ENCODE measurements around the gene AOPEP. TPM values are rescaled to one million over a fixed set of nuclear protein-coding genes. Genes with fewer than 3 reads are reported as not detected.
A peak's percentile ranks its signal among the peaks of the same experiment; 100 is the strongest.

The AOPEP gene
- total RNA-seq, 1 experiment from 2014 or later: 32.4 TPM

DNA sequence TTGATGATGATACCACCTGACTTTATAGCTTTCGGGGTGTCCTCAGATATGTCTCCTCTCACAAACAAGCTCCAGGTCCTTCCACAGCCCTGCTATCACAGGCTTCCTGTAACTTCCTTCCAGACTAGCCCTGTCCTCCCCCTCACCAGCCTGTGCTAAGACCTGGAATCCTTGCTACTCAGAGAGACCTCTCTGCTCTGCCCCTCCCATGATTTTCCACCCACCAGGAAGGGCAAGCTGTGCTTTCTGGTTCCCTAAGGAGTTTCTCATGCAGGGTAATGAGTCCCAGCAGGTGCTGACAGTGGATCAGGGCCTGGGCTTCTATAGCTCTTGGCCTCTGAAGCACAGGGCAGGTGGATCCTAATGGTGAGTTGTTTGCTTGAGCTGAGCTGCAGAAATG is 86.9 kb downstream of the AOPEP start:
- intact Hi-C loops (cut with micrococcal nuclease): no loop called here
- Mint-ChIP-seq H3K9me3 (ENCODE audit: unreplicated experiment) (no peaks in the 10 kb centered on the region), H3K36me3 (ENCODE audit: insufficient read depth, unreplicated experiment) (peaks cover 5% of the 10 kb centered on the region), H3K27ac (ENCODE audit: low read depth, unreplicated experiment) (no peak overlapping the region), H3K27me3 (ENCODE audit: insufficient read depth, unreplicated experiment) (no peaks in the 10 kb centered on the region), H3K4me3 (ENCODE audit: unreplicated experiment) (no peak overlapping the region), H3K4me1 (ENCODE audit: insufficient read depth, unreplicated experiment) (peaks cover 26% of the 10 kb centered on the region)
- POLR2A ChIA-PET: interaction anchor here (0.8 to 2.0 kb wide), 4 partner anchors 9 to 236 kb away, joined by 3 to 6 read pairs (median 3); no protein-coding TSS in a partner anchor
- no TSS peak for BruUV-seq (replicated peaks)
- CTCF ChIA-PET: interaction anchor here (0.6 kb wide), 1 partner anchor 91 kb away, joined by 3 read pairs; no protein-coding TSS in a partner anchor
- TF ChIP-seq, protein P1, sequence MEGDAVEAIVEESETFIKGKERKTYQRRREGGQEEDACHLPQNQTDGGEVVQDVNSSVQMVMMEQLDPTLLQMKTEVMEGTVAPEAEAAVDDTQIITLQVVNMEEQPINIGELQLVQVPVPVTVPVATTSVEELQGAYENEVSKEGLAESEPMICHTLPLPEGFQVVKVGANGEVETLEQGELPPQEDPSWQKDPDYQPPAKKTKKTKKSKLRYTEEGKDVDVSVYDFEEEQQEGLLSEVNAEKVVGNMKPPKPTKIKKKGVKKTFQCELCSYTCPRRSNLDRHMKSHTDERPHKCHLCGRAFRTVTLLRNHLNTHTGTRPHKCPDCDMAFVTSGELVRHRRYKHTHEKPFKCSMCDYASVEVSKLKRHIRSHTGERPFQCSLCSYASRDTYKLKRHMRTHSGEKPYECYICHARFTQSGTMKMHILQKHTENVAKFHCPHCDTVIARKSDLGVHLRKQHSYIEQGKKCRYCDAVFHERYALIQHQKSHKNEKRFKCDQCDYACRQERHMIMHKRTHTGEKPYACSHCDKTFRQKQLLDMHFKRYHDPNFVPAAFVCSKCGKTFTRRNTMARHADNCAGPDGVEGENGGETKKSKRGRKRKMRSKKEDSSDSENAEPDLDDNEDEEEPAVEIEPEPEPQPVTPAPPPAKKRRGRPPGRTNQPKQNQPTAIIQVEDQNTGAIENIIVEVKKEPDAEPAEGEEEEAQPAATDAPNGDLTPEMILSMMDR (IDR thresholded peaks at IDR 0.05; ENCODE audit: unreplicated experiment): no peak
- DNase-seq (ENCODE audit: unreplicated experiment): no peak

DNA sequence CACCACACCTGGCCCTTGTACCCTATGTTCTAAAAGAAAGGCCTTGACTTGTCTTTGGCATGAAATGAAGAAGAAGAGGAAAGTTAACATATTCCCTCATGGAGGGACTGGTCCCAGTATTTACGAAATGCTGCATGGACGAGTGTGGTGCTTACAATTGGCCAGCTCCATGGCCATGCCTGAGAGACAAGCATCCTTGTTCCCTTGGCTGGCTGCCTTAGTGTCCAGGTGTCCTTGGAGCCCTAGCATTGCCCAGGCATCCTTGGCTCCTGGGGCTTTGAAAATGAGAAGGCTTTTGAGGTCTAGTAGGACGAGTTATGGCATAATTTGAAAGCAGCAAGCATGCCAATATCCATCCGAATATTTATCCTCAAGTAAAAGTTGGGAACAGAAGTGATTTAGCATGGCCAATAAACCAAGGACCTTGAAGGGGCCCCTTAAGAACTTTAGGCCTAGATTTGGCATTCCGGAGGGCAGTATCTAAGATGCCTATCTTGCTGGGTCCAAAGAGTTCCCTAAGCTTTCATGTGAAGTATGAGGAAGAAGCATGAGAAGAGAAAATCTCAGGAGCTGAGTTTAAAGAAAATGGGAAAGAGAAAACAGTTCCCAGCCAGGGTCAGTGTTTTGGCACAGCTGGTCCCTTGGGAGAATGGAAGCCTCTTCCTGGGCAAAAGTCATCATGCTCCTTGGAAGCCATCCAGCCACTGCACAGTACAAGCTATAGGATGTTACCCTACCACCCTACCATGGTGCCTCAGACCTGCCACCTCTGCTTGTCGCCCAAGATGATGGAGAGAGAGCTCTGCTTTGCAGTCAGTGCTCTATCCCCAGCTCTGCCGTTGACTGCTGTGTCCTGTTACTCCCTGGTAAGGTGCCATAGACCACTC is 91.0 kb downstream of the AOPEP start:
- peaks cover 27% of the 10 kb centered on the region for H3K4me1 Mint-ChIP-seq (ENCODE audit: insufficient read depth, unreplicated experiment)
- no peaks in the 10 kb centered on the region for H3K27me3 Mint-ChIP-seq (ENCODE audit: insufficient read depth, unreplicated experiment)
- no peak overlapping the region for H3K4me3 Mint-ChIP-seq (ENCODE audit: unreplicated experiment)
- peak overlapping the region; percentile 51 for H3K27ac Mint-ChIP-seq (ENCODE audit: low read depth, unreplicated experiment)
- intact Hi-C loops (cut with micrococcal nuclease): no loop called here
- TF ChIP-seq, protein P1 (IDR thresholded peaks at IDR 0.05; ENCODE audit: unreplicated experiment): no peak
- no peak for DNase-seq (ENCODE audit: unreplicated experiment)
- BruUV-seq (replicated peaks): no TSS peak
- peaks cover 8% of the 10 kb centered on the region for H3K36me3 Mint-ChIP-seq (ENCODE audit: insufficient read depth, unreplicated experiment)
- POLR2A ChIA-PET: interaction anchor here (0.6 to 1.1 kb wide), 5 partner anchors 10 to 129 kb away, joined by 3 read pairs; no protein-coding TSS in a partner anchor
- CTCF ChIA-PET: no interaction called here
- H3K9me3 Mint-ChIP-seq (ENCODE audit: unreplicated experiment): no peaks in the 10 kb centered on the region

DNA sequence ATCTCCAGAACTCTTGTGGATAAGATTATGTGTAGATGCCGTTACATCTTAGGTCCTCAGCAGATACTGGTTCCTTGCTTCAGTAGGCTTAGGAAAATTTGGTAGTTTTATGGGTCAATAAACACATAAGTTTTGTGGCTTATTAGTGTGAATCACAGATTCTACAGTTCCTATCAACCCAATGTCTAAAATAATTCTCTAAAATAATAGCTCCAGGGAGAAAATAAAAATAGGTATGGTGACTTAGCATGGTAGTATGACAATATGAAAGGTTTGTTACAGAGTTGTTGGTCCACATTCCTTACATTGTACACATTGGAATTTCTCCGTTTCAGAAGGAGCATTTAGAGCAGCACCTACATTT is 91.7 kb downstream of the AOPEP start:
- H3K27me3 Mint-ChIP-seq (ENCODE audit: insufficient read depth, unreplicated experiment): no peaks in the 10 kb centered on the region
- intact Hi-C loops (cut with micrococcal nuclease): no loop called here

GRCh38 chr9:94819161-94819687 is 92.7 kb downstream of the AOPEP start:
- DNase-seq (ENCODE audit: unreplicated experiment): no peak
- ChIA-PET POLR2A (no interaction called here), CTCF (no interaction called here)
- TF ChIP-seq, protein P1 (IDR thresholded peaks at IDR 0.05; ENCODE audit: unreplicated experiment): no peak
- H3K4me1 Mint-ChIP-seq (ENCODE audit: insufficient read depth, unreplicated experiment): peaks cover 15% of the 10 kb centered on the region
- no peaks in the 10 kb centered on the region for H3K27me3 Mint-ChIP-seq (ENCODE audit: insufficient read depth, unreplicated experiment)
- no peak overlapping the region for H3K4me3 Mint-ChIP-seq (ENCODE audit: unreplicated experiment)
- no peaks in the 10 kb centered on the region for H3K9me3 Mint-ChIP-seq (ENCODE audit: unreplicated experiment)
- no TSS peak for BruUV-seq (replicated peaks)
- peaks cover 16% of the 10 kb centered on the region for H3K36me3 Mint-ChIP-seq (ENCODE audit: insufficient read depth, unreplicated experiment)
- no peak overlapping the region for H3K27ac Mint-ChIP-seq (ENCODE audit: low read depth, unreplicated experiment)
- intact Hi-C loops (cut with micrococcal nuclease): no loop called here

More for the DNA sequence above, 91.7 kb downstream of the AOPEP start:
- H3K9me3 Mint-ChIP-seq (ENCODE audit: unreplicated experiment): no peaks in the 10 kb centered on the region
- ChIA-PET CTCF (no interaction called here), POLR2A (interaction anchor here (0.6 to 1.1 kb wide), 5 partner anchors 10 to 128 kb away, joined by 3 read pairs; no protein-coding TSS in a partner anchor)
- no peak for DNase-seq (ENCODE audit: unreplicated experiment)
- H3K4me3 Mint-ChIP-seq (ENCODE audit: unreplicated experiment): no peak overlapping the region
- H3K4me1 Mint-ChIP-seq (ENCODE audit: insufficient read depth, unreplicated experiment): peaks cover 21% of the 10 kb centered on the region
- no TSS peak for BruUV-seq (replicated peaks)
- TF ChIP-seq, protein P1 (IDR thresholded peaks at IDR 0.05; ENCODE audit: unreplicated experiment): no peak
- H3K36me3 Mint-ChIP-seq (ENCODE audit: insufficient read depth, unreplicated experiment): peaks cover 12% of the 10 kb centered on the region
- H3K27ac Mint-ChIP-seq (ENCODE audit: low read depth, unreplicated experiment): peak overlapping the region; percentile 51

Data from MCF 10A (cell line).